Lower leg skin (tissue), 4 donors: ENCODE measurements around the gene ST13. TPM values are rescaled to one million over a fixed set of nuclear protein-coding genes. Genes with fewer than 3 reads are reported as not detected.

Experiments
- DNase-seq, 2 donors: peaks; one replicate each; pipeline ENCODE4 v3.0.0-alpha.2; 2019; ENCODE audit warnings: low spot score in 2 of 2
- H3K4me3 ChIP-seq: fragments of 200-600 bp; sonication (generic); 2 replicates; pipeline ENCODE4 v1.5.1; 2017; ENCODE audit warnings: mild to moderate bottlenecking, low read depth; ENCODE audit not compliant: poor library complexity, severe bottlenecking
- CTCF ChIP-seq, 3 donors: fragments of 450-650 bp; IDR thresholded peaks; one replicate each; pipeline ENCODE4 v1.5.1; 2016; ENCODE audit warnings: antibody characterized with exemption in 3 of 3, mild to moderate bottlenecking in 3 of 3, moderate library complexity in 2 of 3
- POLR2A ChIP-seq, 2 donors: fragments of 450-650 bp; IDR thresholded peaks; one replicate each; pipeline ENCODE4 v1.6.1; 2016 to 2017; ENCODE audit warnings: antibody characterized with exemption in 2 of 2, mild to moderate bottlenecking in 1 of 2, moderate library complexity in 1 of 2
- WGBS, 2 donors: methylation state at CpG; one replicate each; pipeline ENCODE4 v1.1.5; 2018; 5-methylcytosine and 5-hydroxymethylcytosine counted together
- intact Hi-C: fragments of 100-400 bp; cut with DNase I; formaldehyde crosslinking; loops from one replicate; pipeline ENCODE4 v1.15.0; 2023; ENCODE audit warnings: low total_unique reads
- total RNA-seq, 4 donors: library from RNA; depleted of rRNA; stranded (reverse); fragments of >200 nt; gene quantifications; one replicate each; pipeline ENCODE4 v1.1.0, GENCODE V29; 2016

The ST13 gene
- 100 to 1,000 TPM; 130 to 143 (median 139) TPM for total RNA-seq

- peak within 1 kb of the TSS; percentile 97 for H3K4me3 ChIP-seq
- 0 to 1% methylated on average over 62 of the region's 63 CpGs for WGBS, 2 donors
- peak; percentile 98 to 100 for DNase-seq
- intact Hi-C loops: no loop called here
- TF ChIP-seq POLR2A (IDR thresholded peaks at IDR 0.05) (peak in 1 of 2 donors; percentile 78), CTCF (IDR thresholded peaks at IDR 0.05) (no peak)
Observed at GRCh38 chr22:40856513-40857308, at the start of gene ST13, which contains the start of gene XPNPEP3. TSS of gene ST13 (minus strand) at chr22:40856639. CDS start at chr22:40856540, 99 bp downstream. TSS of gene XPNPEP3 (plus strand) at chr22:40857148. CDS start at chr22:40857182, 34 bp downstream.

- no peak for DNase-seq
- intact Hi-C loops: no loop called here
- no peak overlapping the region for H3K4me3 ChIP-seq
- TF ChIP-seq POLR2A (IDR thresholded peaks at IDR 0.05) (no peak), CTCF (IDR thresholded peaks at IDR 0.05) (no peak)
- WGBS, 2 donors: 94 to 96% methylated on average over 1 of the region's 1 CpG
Observed at GRCh38 chr22:40904101-40904500, 47.7 kb upstream of the ST13 start.

GRCh38 chr22:40898850-40899357 is 42.5 kb upstream of the ST13 start:
- no peak for DNase-seq
- no peak overlapping the region for H3K4me3 ChIP-seq
- WGBS, 2 donors: 36% methylated on average over 3 of the region's 3 CpGs
- no peak for TF ChIP-seq POLR2A (IDR thresholded peaks at IDR 0.05)
- intact Hi-C loops: no loop called here

GRCh38 chr22:40894417-40894816 is 38.0 kb upstream of the ST13 start:
- DNase-seq: no peak
- TF ChIP-seq CTCF (IDR thresholded peaks at IDR 0.05) (no peak), POLR2A (IDR thresholded peaks at IDR 0.05) (no peak)
- no peak overlapping the region for H3K4me3 ChIP-seq
- intact Hi-C loops: no loop called here
- 95 to 96% methylated on average over 4 of the region's 4 CpGs for WGBS, 2 donors

- intact Hi-C loops: no loop called here
- no peak overlapping the region for H3K4me3 ChIP-seq
- no peak for DNase-seq
- TF ChIP-seq CTCF (IDR thresholded peaks at IDR 0.05) (no peak), POLR2A (IDR thresholded peaks at IDR 0.05) (no peak)
- WGBS, 2 donors: 80 to 92% methylated on average over 3 of the region's 3 CpGs
Observed at GRCh38 chr22:40890881-40891280, 34.4 kb upstream of the ST13 start.

- no peak for TF ChIP-seq POLR2A (IDR thresholded peaks at IDR 0.05)
- TF ChIP-seq CTCF (IDR thresholded peaks at IDR 0.05): no peak
- no peak overlapping the region for H3K4me3 ChIP-seq
- DNase-seq: no peak
- intact Hi-C loops: no loop called here
Observed at GRCh38 chr22:40889116-40889515, 32.7 kb upstream of the ST13 start.
